GM19351 (cell line): Measurements from ENCODE around the gene RNF13.

Source experiments
- ATAC-seq: cut with Tn5 transposase; IDR thresholded peaks from one replicate; pipeline ENCODE4 v1.9.1; 2021; ENCODE audit warnings: mild to moderate bottlenecking, moderate library complexity; ENCODE audit not compliant: unreplicated experiment

RNF13 gene

GRCh38 chr3:149812606-149813366 is at the start of gene RNF13:
TSS of gene RNF13 (plus strand) at chr3:149813215. CDS start at chr3:149846027, 32,812 bp downstream.
- peak; percentile 87 for ATAC-seq

- no peak for ATAC-seq
These were observed 49.3 kb upstream of the RNF13 start for GRCh38 chr3:149763565-149764195.

- ATAC-seq, result no peak
These were observed 48.7 kb upstream of the RNF13 start for GRCh38 chr3:149764302-149764701.

DNA sequence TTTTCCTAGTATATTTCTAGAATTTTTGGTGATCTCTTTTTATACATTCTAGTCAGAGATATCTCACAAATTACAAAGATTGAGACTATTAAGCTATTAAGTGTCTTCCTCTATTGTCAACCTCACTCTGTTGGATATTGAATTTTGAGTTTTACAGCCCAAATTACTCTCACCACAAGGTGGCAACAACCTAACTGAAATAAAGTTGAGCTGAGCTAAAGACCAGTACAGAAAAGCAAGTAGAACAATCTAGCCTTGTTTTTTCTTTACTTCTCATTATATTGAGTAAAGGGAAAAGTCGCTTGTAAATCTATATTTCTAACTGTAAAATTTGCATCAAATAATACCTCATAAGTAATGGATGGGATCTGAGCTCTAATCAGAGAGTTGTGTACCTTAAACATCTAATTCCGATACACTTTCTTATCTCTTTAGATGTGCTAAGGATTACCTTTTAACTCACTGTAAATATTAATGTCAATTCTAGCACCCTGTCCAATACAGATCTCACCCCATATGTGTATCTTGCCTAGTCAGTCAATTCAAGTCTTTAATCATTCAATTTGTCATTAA is 47.2 kb upstream of the RNF13 start:
- no peak for ATAC-seq

DNA sequence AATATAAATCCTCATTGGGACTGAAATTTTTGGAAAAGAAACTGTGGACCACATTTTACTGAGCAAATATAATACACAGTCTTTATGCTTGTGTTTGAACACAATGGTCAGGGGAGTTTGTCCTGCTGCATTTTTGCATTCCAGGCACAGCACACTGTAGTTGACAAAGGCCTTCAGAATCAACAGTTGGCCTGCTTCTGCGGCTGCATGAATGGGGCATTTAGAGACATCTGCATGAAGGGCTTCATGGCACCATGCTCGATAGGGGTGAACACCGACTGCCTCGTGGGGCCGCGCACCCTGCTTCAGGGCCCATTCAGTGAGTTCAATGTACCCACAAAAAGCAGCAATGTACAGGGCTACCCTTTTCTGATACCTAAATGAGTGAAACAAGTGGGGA is 45.3 kb upstream of the RNF13 start:
- no peak for ATAC-seq

- ATAC-seq, result no peak
These were observed 44.3 kb upstream of the RNF13 start for GRCh38 chr3:149768704-149769103.

DNA sequence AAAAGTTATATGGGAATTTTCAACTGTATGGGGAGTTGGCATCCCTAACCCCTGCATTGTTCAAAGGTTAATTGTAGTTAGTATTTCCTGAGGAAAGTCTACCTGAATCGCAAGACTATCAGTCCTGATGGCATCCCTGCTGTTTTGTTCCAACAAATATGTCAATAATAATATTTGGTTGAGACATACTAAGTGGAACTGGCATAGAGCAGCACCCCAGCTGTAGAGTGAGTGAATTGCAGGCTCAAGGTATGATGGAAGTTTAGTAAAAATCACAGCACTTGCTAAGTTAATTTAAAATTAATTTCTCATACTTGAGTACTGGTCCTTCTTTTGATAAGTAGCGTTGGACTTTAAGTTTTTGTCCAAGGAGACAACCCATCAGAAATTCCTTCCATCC is 42.8 kb upstream of the RNF13 start:
- no peak for ATAC-seq

DNA sequence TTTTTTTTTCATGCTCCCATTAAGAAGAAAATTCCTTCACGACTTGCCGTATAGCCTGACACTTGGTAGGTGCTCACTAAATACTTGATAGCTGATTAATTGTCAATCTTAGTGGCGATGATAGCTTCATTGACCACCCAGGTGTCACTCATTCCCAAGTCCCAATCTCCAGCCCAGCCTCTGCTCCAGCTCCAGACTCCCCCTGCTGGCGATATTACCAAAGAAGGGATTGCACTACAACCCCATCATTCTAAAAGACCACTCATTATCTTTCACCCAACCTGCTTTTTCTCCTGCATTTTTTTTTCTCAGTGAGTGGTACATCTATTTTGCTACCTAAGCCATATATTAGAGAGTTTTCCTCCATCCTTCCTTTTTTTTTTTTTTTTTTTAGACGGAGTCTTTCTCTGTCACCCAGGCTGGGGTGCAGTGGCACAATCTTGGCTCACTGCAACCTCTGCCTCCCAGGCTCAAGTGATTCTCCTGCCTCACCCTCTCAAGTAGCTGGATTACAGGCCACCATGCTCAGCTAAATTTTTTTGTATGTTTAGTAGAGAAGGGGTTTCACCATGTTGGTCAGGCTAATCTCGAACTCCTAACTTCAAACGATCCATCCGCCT is 41.3 kb upstream of the RNF13 start:
- ATAC-seq, result no peak

- ATAC-seq, result no peak
These were observed 40.2 kb upstream of the RNF13 start for GRCh38 chr3:149772861-149773260.

GRCh38 chr3:149776170-149776569 is 36.8 kb upstream of the RNF13 start:
- ATAC-seq, result no peak

- ATAC-seq, result no peak
These were observed 35.4 kb upstream of the RNF13 start for GRCh38 chr3:149777414-149778214.

- no peak for ATAC-seq
These were observed 31.8 kb upstream of the RNF13 start for GRCh38 chr3:149781211-149781610.

- no peak for ATAC-seq
These were observed 31.3 kb upstream of the RNF13 start for GRCh38 chr3:149781741-149782140.

GRCh38 chr3:149783576-149783975 is 29.4 kb upstream of the RNF13 start:
- ATAC-seq, result no peak

DNA sequence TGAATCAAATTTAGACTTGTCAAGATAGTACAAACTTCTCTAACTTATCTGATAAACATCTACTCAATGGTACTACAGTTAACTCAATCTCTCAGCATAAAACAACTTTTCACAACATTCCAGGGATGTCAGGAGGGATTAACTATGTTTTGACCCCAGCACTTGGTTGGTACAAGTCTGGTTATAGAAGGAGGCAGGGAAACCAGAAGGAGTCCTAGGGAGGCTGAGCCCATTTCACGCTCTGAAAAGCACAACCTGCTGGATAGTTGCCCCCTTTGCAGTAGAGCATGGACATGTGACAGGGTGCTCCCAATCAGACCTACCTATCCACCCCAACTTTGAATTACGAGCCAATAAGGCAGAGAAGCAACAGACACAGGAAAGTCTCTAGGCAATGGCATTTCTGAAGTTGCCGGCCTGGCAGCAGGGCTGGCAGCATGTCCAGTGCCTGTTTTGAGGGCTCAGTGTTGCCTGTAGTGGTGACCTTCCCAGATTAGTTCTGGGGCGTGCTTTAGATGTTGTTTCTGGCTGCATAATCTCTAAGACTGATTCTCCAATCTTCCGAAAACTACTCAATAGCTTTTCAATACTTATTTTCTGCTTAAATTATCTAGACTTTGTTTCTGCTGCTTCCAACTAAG is 28.8 kb upstream of the RNF13 start:
- ATAC-seq, result no peak

GRCh38 chr3:149790268-149790667 is 22.7 kb upstream of the RNF13 start:
- no peak for ATAC-seq

- no peak for ATAC-seq
These were observed 22.3 kb upstream of the RNF13 start for GRCh38 chr3:149790698-149791097.

GRCh38 chr3:149792452-149793270 is 20.4 kb upstream of the RNF13 start, which contains the start of gene ANKUB1:
TSS of gene ANKUB1 (minus strand) at chr3:149792554. CDS start at chr3:149792366, 188 bp downstream.
- no peak for ATAC-seq

DNA sequence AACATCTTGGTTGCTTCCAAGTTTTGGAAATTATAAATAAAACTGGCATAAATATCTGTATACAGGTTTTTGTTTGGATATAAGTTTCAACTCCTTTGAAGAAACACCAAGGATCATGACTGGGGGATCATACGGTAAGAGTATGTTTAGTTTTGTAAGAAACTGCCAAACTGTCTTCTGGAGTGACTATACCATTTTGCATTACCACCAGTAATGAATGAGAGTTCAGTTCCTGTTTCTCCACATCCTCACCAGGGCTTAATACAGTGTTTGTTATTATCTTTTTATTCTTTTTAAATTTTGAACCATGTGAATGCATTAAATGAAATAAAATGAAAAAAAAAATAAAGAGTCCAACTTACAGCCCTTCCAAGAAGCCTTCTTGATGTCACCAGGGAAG is 17.0 kb upstream of the RNF13 start:
- ATAC-seq, result no peak

DNA sequence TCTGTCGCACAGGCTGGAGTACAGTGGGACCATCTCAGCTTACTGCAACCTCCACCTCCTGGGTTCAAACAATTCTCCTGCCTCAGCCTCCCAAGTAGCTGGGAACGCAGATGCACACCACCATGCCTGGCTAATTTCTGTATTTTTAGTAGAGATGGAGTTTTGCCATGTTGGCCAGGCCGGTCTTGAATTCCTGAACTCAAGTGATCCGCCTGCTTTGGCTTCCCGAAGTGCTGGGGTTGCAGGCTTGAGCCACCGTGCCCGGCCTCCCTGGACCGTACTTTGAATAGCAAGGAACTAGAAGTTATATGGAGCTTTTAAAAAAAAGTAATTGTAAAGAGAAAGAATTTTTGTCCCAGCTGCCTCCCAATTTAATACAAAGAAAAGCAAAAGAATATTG is 12.3 kb upstream of the RNF13 start:
- ATAC-seq, result no peak
